ENCODE results near the gene STOM. TPM values are rescaled to one million over a fixed set of nuclear protein-coding genes. Genes with fewer than 3 reads are reported as not detected.
A peak's percentile ranks its signal among the peaks of the same experiment; 100 is the strongest.

STOM gene
- total and polyA plus RNA-seq, 3 donors from 2014 or later = 49.7 to 82.3 (median 53.6) TPM

- H3K4me1 ChIP-seq = peaks cover 10% of the 10 kb centered on the region
- H3K27ac ChIP-seq = peak overlapping the region; percentile 4 to 62
- no peak for DNase-seq
- no peaks in the 10 kb centered on the region for H3K9me3 ChIP-seq
- H3K36me3 ChIP-seq (ENCODE audit: low read depth, missing control alignments) = no peaks in the 10 kb centered on the region
- intact Hi-C loops (cut with DNase I; ENCODE audit: low total_unique reads) = loop anchor here (10.0 kb wide), 1 partner anchor 104 kb away; no protein-coding TSS in a partner anchor
- 88 to 89% methylated on average over 13 to 19 of the region's 19 CpGs for WGBS, 2 donors
- TF ChIP-seq CTCF (IDR thresholded peaks at IDR 0.05) (no peak), POLR2A (IDR thresholded peaks at IDR 0.05) (no peak)
- no peak overlapping the region for H3K4me3 ChIP-seq
- H3K27me3 ChIP-seq = no peaks in the 10 kb centered on the region
These were observed 51.2 kb downstream of the STOM start for GRCh38 chr9:121318631-121319382.

- Histone ChIP-seq H3K4me3 (no peak overlapping the region), H3K9me3 (no peaks in the 10 kb centered on the region), H3K27me3 (no peaks in the 10 kb centered on the region), H3K36me3 (ENCODE audit: low read depth, missing control alignments) (no peaks in the 10 kb centered on the region), H3K4me1 (peaks cover 10% of the 10 kb centered on the region), H3K27ac (peak overlapping the region; percentile 4 to 62)
- 41 to 56% methylated on average over 3 to 6 of the region's 6 CpGs for WGBS, 2 donors
- TF ChIP-seq POLR2A (IDR thresholded peaks at IDR 0.05) (no peak), CTCF (IDR thresholded peaks at IDR 0.05) (no peak)
- peak; percentile 82 for DNase-seq
- intact Hi-C loops (cut with DNase I; ENCODE audit: low total_unique reads) = loop anchor here (10.0 kb wide), 1 partner anchor 103 kb away; no protein-coding TSS in a partner anchor
These were observed 52.1 kb downstream of the STOM start for GRCh38 chr9:121317737-121318630.

- no peak for DNase-seq
- Histone ChIP-seq H3K36me3 (ENCODE audit: low read depth, missing control alignments) (no peaks in the 10 kb centered on the region), H3K9me3 (no peaks in the 10 kb centered on the region), H3K27me3 (no peaks in the 10 kb centered on the region), H3K27ac (peak overlapping the region in 1 of 2 donors; percentile 62), H3K4me1 (peaks cover 10% of the 10 kb centered on the region), H3K4me3 (no peak overlapping the region)
- TF ChIP-seq CTCF (IDR thresholded peaks at IDR 0.05) = no peak
- no peak for TF ChIP-seq POLR2A (IDR thresholded peaks at IDR 0.05)
- WGBS, 2 donors = 93 to 94% methylated on average over 11 of the region's 11 CpGs
- intact Hi-C loops (cut with DNase I; ENCODE audit: low total_unique reads) = loop anchor here (10.0 kb wide), 1 partner anchor 102 kb away; no protein-coding TSS in a partner anchor
These were observed 53.1 kb downstream of the STOM start for GRCh38 chr9:121316852-121317373.

GRCh38 chr9:121316378-121316777, 53.7 kb downstream of the STOM start:
- intact Hi-C loops (cut with DNase I; ENCODE audit: low total_unique reads) = loop anchor here (10.0 kb wide), 1 partner anchor 102 kb away; no protein-coding TSS in a partner anchor
- H3K4me1 ChIP-seq = peaks cover 10% of the 10 kb centered on the region
- 92% methylated on average over 6 of the region's 6 CpGs for WGBS, 2 donors
- no peak overlapping the region for H3K4me3 ChIP-seq
- no peak for TF ChIP-seq POLR2A (IDR thresholded peaks at IDR 0.05)
- TF ChIP-seq CTCF (IDR thresholded peaks at IDR 0.05) = no peak
- no peaks in the 10 kb centered on the region for H3K36me3 ChIP-seq (ENCODE audit: low read depth, missing control alignments)
- peak overlapping the region in 1 of 2 donors; percentile 62 for H3K27ac ChIP-seq
- H3K27me3 ChIP-seq = no peaks in the 10 kb centered on the region
- H3K9me3 ChIP-seq = no peaks in the 10 kb centered on the region
- no peak for DNase-seq

All from testis (tissue), 3 donors.